ENCODE measurements around the gene SLC46A2.

DNA sequence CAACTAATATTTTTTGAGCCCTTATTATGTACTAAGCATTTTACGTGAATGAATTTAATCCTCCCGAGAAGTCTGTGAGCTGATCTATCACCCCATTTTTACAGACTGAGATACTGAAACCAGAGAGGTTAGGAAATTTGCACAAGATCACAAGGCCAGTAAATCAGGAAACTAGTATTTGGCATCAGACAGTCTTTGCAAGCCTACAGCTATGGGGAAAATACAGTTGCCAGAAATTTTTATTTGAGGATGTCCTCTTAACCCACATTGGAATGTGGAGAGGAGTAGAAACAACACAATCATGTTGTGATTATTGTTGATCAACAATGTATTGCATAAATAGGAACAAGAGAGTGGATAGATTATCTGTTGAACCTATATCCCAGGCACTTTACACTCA, 2.3 kb upstream of the SLC46A2 start:
- no peak for TF ChIP-seq POLR2A (IDR thresholded peaks at IDR 0.05)
- no peak for TF ChIP-seq POLR2AphosphoS5 (IDR thresholded peaks at IDR 0.05)
- no peak for TF ChIP-seq CTCF (IDR thresholded peaks at IDR 0.05)

Measured in transverse colon (tissue), 4 donors.